Loucy (cell line): ENCODE results near the gene FNDC11.

Source experiments
- H2AFZ ChIP-seq: fragments of 200-600 bp; sonication (generic); 2 replicates; pipeline ENCODE4 v1.6.0; 2016; ENCODE audit warnings: antibody characterized with exemption, mild to moderate bottlenecking, low read length, moderate library complexity
- H3F3A ChIP-seq: fragments of 200-600 bp; 2 replicates; pipeline ENCODE4 v1.6.0; 2016; ENCODE audit warnings: antibody characterized with exemption, low read depth, mild to moderate bottlenecking
- H3K27me3 ChIP-seq: fragments of 200-600 bp; sonication (generic); 2 replicates; pipeline ENCODE4 v1.6.1; 2014; ENCODE audit warnings: low read length, mild to moderate bottlenecking; ENCODE audit not compliant: insufficient read depth, poor library complexity, severe bottlenecking
- H3K36me3 ChIP-seq: fragments of 200-600 bp; sonication (generic); 2 replicates; pipeline ENCODE4 v1.6.1; 2016; ENCODE audit warnings: low read length; ENCODE audit not compliant: insufficient read depth
- H3K4me1 ChIP-seq: fragments of 200-600 bp; sonication (generic); 2 replicates; pipeline ENCODE4 v1.5.1; 2014; ENCODE audit warnings: low read length, mild to moderate bottlenecking; ENCODE audit not compliant: insufficient read depth, poor library complexity, severe bottlenecking
- H3K4me2 ChIP-seq: fragments of 200-600 bp; sonication (generic); 2 replicates; pipeline ENCODE4 v1.6.0; 2014; ENCODE audit warnings: antibody characterized with exemption, low read length, low read depth, mild to moderate bottlenecking; ENCODE audit not compliant: poor library complexity, severe bottlenecking
- H3K4me3 ChIP-seq: fragments of 200-600 bp; sonication (generic); 2 replicates; pipeline ENCODE4 v1.5.1; 2014; ENCODE audit warnings: low read length, mild to moderate bottlenecking, mixed read lengths; ENCODE audit not compliant: poor library complexity, severe bottlenecking
- H3K79me2 ChIP-seq: fragments of 200-600 bp; sonication (generic); 2 replicates; pipeline ENCODE4 v1.6.1; 2014; ENCODE audit warnings: low read length; ENCODE audit not compliant: insufficient read depth
- H3K9ac ChIP-seq: fragments of 200-600 bp; sonication (generic); 2 replicates; pipeline ENCODE4 v1.6.0; 2014; ENCODE audit warnings: mild to moderate bottlenecking, low read depth, low read length, moderate library complexity; ENCODE audit not compliant: poor library complexity, severe bottlenecking
- H3K9me2 ChIP-seq: fragments of 200-600 bp; sonication (generic); replicated peaks from 2 replicates; pipeline ENCODE4 v1.6.1; 2016; ENCODE audit warnings: low read depth, low read length, mixed read lengths
- H3K9me3 ChIP-seq: fragments of 200-600 bp; sonication (generic); 2 replicates; pipeline ENCODE4 v1.6.1; 2014; ENCODE audit warnings: mild to moderate bottlenecking, antibody characterized with exemption, low read length, low read depth; ENCODE audit not compliant: insufficient read depth
- H4K20me1 ChIP-seq: fragments of 200-600 bp; sonication (generic); 2 replicates; pipeline ENCODE4 v1.6.0; 2014; ENCODE audit warnings: antibody characterized with exemption, low read length, mild to moderate bottlenecking; ENCODE audit not compliant: insufficient read depth, poor library complexity, severe bottlenecking
- EZH2phosphoT487 ChIP-seq: fragments of 200-600 bp; IDR thresholded peaks from 2 replicates; pipeline ENCODE4 v1.6.1; 2018; ENCODE audit warnings: antibody characterized with exemption, mild to moderate bottlenecking, moderate library complexity, borderline replicate concordance
- TF ChIP-seq, protein P1 (sequence below): fragments of 200-600 bp; sonication (generic); conservative IDR thresholded peaks from 2 replicates; pipeline ENCODE4 v1.5.1; 2014; ENCODE audit warnings: mild to moderate bottlenecking, antibody characterized with exemption, low read length

FNDC11 gene

DNA sequence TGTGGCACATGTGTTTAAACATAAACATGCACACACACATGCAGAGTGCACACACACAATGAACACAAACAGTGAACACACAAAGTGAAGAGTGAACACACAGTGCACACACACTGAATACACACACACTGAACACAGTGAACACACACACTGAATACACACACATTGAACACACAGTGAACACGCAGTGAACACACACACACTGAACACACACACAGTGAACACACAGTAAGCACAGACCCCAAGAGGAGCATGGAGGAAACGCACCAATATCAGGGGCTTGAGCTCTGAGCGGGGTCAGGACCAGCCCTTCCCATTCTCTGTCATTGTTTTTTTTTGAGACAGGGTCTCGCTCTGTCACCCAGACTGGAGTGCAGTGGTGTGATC, 37.2 kb downstream of the FNDC11 start:
- no peaks in the 10 kb centered on the region for H3K9me3 ChIP-seq
- no peak overlapping the region for H3K4me2 ChIP-seq
- no peak for TF ChIP-seq EZH2phosphoT487
- TF ChIP-seq, protein P1, sequence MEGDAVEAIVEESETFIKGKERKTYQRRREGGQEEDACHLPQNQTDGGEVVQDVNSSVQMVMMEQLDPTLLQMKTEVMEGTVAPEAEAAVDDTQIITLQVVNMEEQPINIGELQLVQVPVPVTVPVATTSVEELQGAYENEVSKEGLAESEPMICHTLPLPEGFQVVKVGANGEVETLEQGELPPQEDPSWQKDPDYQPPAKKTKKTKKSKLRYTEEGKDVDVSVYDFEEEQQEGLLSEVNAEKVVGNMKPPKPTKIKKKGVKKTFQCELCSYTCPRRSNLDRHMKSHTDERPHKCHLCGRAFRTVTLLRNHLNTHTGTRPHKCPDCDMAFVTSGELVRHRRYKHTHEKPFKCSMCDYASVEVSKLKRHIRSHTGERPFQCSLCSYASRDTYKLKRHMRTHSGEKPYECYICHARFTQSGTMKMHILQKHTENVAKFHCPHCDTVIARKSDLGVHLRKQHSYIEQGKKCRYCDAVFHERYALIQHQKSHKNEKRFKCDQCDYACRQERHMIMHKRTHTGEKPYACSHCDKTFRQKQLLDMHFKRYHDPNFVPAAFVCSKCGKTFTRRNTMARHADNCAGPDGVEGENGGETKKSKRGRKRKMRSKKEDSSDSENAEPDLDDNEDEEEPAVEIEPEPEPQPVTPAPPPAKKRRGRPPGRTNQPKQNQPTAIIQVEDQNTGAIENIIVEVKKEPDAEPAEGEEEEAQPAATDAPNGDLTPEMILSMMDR = no peak
- H3K4me3 ChIP-seq = no peak overlapping the region
- H2AFZ ChIP-seq = no peak overlapping the region
- no peaks in the 10 kb centered on the region for H3K79me2 ChIP-seq
- H4K20me1 ChIP-seq = no peaks in the 10 kb centered on the region
- H3K36me3 ChIP-seq = peaks cover 13% of the 10 kb centered on the region; the same call in 1 of the 2 replicates
- no peaks in the 10 kb centered on the region for H3F3A ChIP-seq
- H3K9me2 ChIP-seq = no peaks in the 10 kb centered on the region
- H3K27me3 ChIP-seq = no peaks in the 10 kb centered on the region
- H3K4me1 ChIP-seq = no peaks in the 10 kb centered on the region
- no peak overlapping the region for H3K9ac ChIP-seq

DNA sequence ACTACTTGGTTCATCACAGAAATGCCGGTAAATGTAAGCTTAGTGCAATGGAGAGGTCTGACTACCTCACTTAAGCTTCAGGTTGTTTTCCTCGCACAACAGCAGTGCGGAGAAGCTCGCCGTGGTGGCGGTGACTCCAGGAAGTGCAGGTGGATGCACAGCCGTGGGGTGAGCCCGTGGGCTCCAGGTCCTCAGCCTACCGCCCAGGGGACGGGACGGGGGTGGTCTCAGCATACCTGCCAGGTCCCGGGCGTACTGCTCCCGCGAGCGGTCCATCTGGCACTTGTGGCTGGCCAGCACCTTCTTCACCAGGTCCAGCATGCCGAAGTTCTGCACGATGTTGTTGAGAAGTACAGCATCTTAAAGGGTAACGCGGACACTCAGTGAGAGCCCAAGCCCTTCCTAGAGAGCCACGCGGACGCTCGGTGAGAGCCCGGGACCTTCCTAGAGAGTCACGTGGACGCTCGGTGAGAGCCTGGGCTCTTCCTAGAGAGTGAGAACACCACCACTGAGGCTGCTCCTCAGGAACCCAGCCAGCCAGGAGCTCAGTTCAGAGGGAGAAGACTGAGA, 37.9 kb downstream of the FNDC11 start:
- Histone ChIP-seq H3K9me2 (no peaks in the 10 kb centered on the region), H3K27me3 (no peaks in the 10 kb centered on the region), H3K9ac (no peak overlapping the region), H3K4me2 (no peak overlapping the region), H3K36me3 (peaks cover 13% of the 10 kb centered on the region; the same call in 1 of the 2 replicates), H3F3A (no peaks in the 10 kb centered on the region), H3K4me3 (no peak overlapping the region), H3K4me1 (no peaks in the 10 kb centered on the region), H4K20me1 (no peaks in the 10 kb centered on the region), H3K9me3 (no peaks in the 10 kb centered on the region), H2AFZ (no peak overlapping the region), H3K79me2 (no peaks in the 10 kb centered on the region)
- no peak for TF ChIP-seq EZH2phosphoT487
- TF ChIP-seq, protein P1 = no peak

DNA sequence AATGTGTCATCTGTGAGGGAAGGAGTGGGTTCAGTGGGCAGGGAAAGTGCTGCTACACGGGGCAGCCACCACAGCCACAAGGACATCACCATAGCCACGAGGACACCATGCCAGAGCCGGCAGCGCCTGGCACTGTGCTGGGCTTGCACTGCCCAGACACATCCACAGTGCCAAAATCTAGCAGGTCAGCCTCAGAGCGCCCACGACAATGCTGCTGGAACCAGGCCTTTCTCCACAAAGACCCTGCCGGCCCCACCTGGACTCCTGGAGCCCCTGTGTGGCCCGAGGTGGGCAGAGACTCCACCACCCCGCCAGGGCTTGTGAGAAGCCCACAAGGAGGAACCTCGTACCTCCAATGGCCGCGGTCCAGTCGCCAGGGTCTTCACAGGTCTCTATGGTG, 38.7 kb downstream of the FNDC11 start:
- Histone ChIP-seq H3K4me2 (no peak overlapping the region), H3K36me3 (peaks cover 18% of the 10 kb centered on the region; the same call in 1 of the 2 replicates), H3K4me1 (no peaks in the 10 kb centered on the region), H3K79me2 (no peaks in the 10 kb centered on the region), H3K4me3 (no peak overlapping the region), H3F3A (no peaks in the 10 kb centered on the region), H2AFZ (no peak overlapping the region), H4K20me1 (no peaks in the 10 kb centered on the region), H3K9me2 (no peaks in the 10 kb centered on the region), H3K27me3 (no peaks in the 10 kb centered on the region), H3K9me3 (no peaks in the 10 kb centered on the region), H3K9ac (no peak overlapping the region)
- TF ChIP-seq, protein P1 = no peak
- no peak for TF ChIP-seq EZH2phosphoT487
